Stimulated activated CD8-positive, alpha-beta memory T cell treated with anti-CD3 and anti-CD28 coated beads, Interleukin-15, amount 100 ng/mL, for 24 hours (primary cell): ENCODE data around the gene MTX1.
"Not testable (repeated sequence)": the region's sequence is repeated elsewhere in the genome, so short reads cannot be mapped to it uniquely, and the experiment has no call there.

Source experiments
- DNase-seq: peaks from one replicate; pipeline ENCODE4 v3.0.0-alpha.2; 2020; ENCODE audit warnings: low read depth

MTX1 gene

DNA sequence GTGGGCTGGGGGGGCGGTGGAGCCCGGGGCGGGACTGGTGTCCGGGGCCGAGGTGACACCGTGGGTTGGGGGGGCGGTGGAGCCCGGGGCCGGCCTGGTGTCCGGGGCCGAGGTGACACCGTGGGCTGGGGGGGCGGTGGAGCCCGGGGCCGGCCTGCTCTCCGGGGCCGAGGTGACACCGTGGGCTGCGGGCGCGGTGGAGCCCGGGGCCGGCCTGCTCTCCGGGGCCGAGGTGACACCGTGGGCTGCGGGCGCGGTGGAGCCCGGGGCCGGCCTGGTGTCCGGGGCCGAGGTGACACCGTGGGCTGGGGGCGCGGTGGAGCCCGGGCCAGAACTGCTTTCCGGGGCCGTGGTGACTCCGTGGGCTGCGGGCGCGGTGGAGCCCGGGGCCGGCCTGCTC, 18.6 kb upstream of the MTX1 start:
- not testable (repeated sequence) for DNase-seq

- no peak for DNase-seq
Observed at GRCh38 chr1:155191904-155192303, 16.6 kb upstream of the MTX1 start.

DNA sequence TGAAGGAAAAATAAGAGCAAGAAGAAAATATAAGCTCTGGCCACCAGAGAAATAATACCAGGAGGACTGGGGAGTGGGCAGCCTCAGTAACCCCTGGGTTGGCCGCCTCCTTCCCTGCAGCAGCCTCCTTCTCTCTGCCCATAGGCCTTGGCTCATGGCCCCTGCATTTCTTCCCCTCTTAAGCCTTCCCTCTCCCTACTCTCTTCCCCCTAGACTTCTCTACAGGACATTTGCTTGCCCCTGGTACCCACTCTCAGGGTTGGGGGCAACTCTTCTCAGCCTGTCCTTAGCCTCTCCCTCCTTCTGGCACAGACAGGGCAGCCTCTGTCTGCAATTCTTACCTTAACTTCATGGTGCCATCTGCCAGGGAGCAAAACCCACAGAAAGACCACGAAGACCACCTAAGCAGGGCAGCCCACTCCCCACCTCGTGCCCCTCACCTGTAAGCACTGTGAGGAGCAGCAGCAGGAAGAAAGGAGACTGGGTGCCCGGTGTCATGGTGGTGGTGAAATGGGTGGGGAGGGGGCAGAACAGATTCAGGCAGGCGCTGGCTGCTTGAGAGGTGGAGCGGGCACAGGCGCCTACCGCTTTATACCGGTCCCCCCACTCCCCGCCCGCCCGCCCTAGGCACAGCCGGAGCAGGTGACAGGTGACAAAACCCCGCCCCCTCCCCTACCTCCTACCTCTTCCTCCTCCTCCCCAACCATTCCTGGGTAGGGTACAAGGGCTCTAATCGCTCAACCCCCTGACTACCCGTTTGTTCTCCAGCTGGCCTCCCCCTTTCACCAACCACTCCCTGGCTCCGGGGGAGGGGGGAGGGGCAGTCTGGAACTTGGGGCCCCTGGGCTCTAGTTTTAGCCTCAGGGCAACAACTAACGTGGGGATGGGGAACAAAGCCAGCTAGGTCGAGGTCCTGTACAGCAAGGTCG, 15.9 kb upstream of the MTX1 start:
- DNase-seq: no peak

DNA sequence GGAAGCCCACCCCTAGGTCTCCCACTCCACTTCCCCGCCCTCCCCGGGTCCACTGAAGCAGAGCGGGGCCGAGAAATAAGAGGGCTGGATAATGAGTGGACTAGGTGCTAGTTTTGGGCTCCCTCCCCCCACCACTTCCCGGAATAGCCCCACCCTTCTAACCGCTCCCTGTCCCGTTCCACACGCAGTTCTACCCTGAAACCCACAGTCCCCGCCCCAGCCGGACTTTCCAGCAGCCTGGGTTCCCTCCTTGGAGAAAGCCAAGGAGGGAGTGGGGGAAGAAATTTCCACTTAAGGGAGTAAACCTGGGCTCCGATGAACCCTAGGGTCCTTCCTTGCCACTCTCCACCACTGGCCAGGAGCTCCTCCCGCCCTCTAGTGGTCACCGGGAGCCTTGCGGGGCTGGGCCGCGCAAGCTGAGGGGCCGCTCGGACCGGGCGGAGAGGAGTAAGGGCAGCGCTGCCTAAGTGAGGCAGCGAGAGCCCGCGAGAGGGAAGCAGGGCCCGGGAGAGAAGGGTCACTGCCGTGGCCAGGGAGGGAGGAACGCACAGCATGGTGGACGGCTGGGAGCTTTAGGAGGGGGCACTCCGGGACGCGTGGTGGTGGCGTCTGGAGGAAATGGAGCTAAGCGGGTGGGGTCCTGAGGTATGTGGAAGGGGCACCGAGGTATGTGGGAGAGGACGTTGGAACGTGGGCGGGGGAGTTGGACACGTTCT, 15.1 kb upstream of the MTX1 start:
- DNase-seq: no peak

GRCh38 chr1:155193991-155194240, 14.6 kb upstream of the MTX1 start:
- DNase-seq: not testable (repeated sequence)

GRCh38 chr1:155195201-155196102, 13.0 kb upstream of the MTX1 start:
- DNase-seq: no peak

DNA sequence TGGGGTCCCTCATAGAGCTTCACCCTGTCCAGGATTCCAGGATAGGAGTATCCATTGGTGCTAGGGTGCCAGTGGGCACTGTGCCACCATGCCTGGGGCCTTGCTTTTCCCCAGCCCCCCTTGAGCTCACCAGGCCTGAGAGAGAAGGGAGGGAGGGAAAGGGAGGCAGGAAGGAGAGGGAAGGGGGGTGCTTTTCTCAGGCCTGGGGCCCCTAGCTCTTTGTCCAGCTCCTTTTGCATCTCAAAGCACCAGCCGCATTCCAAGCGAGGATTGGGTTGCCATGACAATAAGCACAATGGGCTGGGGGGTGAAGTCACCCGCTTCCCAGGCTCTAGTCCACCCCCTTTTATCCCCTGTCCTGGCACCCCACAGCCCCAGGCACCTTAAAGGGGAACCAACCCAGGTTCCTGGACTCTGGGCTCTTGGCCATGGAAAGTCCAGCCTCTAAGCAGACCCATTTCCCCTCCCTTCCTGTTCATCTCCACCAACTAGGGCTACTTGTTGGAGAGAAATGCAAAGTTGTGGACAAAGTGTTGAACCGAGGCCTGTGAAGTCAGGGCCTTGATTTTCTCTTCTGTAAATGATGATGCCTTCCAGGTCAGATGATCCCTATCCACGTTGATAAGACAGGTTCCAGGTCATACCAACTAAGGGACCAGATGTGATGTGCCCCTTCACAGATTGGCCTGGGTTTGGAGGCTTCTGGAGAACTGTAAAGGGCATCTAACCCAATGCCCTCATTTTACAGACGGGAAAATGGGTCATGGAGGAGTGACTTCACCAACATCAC, 12.2 kb upstream of the MTX1 start:
- DNase-seq: no peak

- no peak for DNase-seq
Observed at GRCh38 chr1:155196893-155197638, 11.4 kb upstream of the MTX1 start.

DNA sequence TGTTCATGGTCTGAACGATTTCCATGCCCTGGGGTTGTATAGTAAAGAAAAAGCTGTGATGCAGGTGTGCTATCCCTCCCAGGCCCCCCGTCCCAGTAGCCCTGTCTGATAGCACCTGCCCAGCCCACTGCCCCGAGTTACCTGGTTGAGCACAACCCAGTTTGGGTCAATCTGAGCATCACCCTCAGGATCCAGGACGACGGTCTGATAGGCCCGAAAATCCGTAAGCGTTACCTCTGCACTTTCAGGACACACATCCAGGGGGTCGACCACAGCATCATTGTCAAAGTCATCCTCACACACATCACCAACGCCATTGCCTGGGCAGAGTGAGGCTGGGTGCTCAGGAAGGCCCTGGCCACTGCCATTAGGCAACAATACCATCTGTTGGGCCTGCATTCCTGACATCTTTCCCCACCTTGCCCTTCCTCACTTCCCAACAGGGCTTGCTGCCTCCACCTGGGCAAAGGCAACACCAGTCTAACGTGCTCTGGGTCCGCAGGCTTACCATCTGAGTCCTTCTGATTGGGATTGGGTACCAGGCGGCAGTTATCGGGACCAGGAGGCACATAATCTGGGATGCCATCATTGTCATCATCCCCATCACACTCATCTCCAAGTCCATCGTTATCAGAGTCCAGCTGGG, 10.5 kb upstream of the MTX1 start:
- DNase-seq: no peak

GRCh38 chr1:155198547-155198906, 10.0 kb upstream of the MTX1 start:
- DNase-seq: no peak

- DNase-seq: no peak
Observed at GRCh38 chr1:155199792-155200191, 8.7 kb upstream of the MTX1 start.

DNA sequence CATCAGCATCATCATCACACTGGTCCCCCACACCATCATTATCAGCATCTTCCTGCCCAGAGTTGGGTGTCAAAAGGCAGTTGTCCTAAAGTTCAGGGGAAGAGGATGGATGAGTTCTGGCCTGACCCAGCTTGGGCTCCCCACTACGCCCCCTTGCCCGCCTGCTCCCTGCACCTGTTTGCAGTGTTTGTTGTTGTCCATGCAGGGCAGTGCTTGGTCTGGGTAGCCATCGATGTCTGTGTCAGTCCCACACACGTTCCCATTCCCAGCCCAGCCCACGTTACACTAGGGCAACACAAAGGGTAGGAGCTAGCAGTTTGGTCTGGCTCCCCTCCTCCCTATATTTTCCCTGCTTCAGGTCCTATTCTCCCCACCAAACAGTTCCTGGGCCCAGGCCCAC, 7.6 kb upstream of the MTX1 start:
- no peak for DNase-seq

GRCh38 chr1:155202198-155202597, 6.3 kb upstream of the MTX1 start:
- no peak for DNase-seq

- DNase-seq: no peak
Observed at GRCh38 chr1:155202731-155203515, 5.6 kb upstream of the MTX1 start.

DNA sequence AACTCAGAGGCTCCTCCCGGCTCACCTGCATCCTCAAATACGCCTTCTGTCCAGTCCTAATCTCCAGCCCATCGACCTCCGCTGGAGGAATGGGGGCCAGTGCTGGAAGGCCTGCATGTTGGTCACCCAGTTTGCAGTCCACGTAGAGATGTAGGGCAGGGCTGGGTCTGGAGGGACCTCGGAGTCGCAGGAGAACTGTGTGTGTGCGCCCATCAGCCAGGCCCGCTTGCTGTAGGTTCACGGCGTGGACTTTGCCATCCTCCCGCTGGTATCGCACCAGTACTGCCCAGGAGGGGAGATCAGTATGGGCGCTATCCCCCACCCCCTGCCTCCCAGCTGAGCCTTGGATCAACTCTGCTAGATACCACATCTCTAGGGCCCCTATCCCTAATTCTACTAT, 3.5 kb upstream of the MTX1 start:
- no peak for DNase-seq

DNA sequence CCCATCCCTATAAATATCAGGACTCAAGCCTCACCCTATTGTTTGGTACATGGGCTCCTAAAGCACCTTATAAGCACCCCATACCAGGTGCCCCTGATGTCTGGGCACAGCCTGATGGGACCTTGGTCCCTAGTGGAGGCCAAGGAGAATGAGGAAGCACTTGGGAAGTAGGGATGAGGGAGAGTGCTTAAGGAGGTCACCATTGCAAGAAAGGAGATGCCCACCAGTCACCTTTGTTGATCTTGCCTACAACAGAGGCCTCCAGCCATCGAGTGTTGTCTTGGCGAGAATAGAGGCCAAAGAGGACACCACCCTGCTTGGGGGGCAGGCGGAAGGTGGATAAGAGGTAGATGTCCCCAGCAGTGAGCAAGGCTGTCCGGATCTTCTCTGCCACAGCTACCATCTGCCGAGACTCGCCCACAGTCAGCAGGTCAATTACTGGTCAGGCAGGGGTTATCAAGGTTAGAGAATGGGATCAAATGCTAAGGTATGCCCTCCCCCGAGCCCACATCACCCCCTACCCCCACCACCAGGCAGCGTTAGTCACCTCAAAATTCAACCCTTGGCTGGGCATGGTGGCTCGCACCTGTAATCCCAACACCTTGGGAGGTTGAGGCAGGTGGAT, 2.4 kb upstream of the MTX1 start:
- DNase-seq: no peak

DNA sequence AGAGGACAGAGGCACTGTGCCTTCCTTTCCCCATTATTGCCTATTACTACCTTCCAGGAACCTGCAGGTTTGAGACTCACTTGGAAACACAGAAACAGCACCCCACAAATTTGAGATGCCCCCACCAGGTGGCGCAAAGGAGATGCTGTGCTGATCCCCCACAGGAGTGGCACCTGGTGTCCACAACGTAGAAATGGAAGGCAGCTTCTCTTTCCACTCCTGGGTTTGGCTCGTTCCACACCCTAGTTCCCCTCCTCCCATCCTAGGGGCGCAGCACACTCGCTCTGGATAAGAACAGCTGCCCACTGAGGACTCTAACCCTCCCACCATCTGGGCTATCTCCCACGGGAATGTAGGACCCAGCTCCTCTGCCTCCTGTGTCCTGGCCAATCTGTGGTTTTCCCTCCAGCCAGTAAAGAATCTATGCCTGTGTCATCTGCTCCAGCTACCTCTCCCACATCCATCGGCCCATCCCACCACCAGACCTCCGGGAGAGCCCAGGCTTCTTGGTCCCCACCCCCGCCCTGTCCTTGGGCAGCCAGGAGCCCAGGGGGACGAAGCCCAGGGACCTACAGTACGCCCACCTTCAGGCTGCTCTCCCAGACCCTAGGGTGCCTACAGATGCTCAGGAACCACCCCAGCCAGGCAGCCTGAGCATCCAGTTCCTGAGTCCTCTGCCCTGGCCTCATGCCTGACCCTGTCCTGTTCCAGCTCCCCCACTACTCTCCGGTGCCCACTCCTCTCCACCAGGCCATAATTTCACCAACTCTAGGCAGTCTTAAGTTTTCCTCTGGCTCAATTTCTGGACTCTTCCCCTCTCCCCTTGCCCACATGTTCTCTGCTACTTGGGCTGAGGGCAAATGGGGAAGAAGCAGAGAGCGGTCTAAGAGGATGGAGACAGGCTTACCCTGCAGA, 1.3 kb upstream of the MTX1 start:
- peak; percentile 76 for DNase-seq

- DNase-seq: no peak
Observed at GRCh38 chr1:155207806-155208540, 522 bp upstream of the MTX1 start, which contains the start of gene THBS3. TSS of gene THBS3 (minus strand) at chr1:155207897. CDS start at chr1:155207876, 21 bp downstream.
